Stimulated activated CD8-positive, alpha-beta memory T cell treated with anti-CD3 and anti-CD28 coated beads, Interleukin-15, amount 100 ng/mL, for 48 hours (primary cell): ENCODE data around the gene ZC3H6.
A peak's percentile ranks its signal among the peaks of the same experiment; 100 is the strongest.

Experiments
- DNase-seq, 2 donors: peaks; one replicate each; pipeline ENCODE4 v3.0.0-alpha.2; 2020; ENCODE audit warnings: low read depth in 2 of 2

Gene ZC3H6, protein sequence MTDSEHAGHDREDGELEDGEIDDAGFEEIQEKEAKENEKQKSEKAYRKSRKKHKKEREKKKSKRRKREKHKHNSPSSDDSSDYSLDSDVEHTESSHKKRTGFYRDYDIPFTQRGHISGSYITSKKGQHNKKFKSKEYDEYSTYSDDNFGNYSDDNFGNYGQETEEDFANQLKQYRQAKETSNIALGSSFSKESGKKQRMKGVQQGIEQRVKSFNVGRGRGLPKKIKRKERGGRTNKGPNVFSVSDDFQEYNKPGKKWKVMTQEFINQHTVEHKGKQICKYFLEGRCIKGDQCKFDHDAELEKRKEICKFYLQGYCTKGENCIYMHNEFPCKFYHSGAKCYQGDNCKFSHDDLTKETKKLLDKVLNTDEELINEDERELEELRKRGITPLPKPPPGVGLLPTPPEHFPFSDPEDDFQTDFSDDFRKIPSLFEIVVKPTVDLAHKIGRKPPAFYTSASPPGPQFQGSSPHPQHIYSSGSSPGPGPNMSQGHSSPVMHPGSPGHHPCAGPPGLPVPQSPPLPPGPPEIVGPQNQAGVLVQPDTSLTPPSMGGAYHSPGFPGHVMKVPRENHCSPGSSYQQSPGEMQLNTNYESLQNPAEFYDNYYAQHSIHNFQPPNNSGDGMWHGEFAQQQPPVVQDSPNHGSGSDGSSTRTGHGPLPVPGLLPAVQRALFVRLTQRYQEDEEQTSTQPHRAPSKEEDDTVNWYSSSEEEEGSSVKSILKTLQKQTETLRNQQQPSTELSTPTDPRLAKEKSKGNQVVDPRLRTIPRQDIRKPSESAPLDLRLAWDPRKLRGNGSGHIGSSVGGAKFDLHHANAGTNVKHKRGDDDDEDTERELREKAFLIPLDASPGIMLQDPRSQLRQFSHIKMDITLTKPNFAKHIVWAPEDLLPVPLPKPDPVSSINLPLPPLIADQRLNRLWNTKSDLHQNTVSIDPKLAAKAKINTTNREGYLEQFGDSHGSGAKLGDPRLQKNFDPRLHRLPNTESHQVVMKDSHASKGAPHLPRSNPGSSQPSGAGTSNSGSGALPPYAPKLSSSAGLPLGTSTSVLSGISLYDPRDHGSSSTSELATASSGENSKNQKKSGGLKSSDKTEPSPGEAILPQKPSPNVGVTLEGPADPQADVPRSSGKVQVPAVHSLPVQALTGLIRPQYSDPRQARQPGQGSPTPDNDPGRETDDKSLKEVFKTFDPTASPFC

GRCh38 chr2:112275311-112275886 is at the start of gene ZC3H6:
ZC3H6 (plus strand) TSS chr2:112275597; CDS start chr2:112275995, 398 bp downstream.
- peak; percentile 99 for DNase-seq

GRCh38 chr2:112229348-112229747 is 46.0 kb upstream of the ZC3H6 start:
- no peak for DNase-seq

GRCh38 chr2:112230371-112230770 is 45.0 kb upstream of the ZC3H6 start:
- no peak for DNase-seq

- DNase-seq = no peak
Measured at GRCh38 chr2:112239862-112240261, 35.5 kb upstream of the ZC3H6 start.

DNA sequence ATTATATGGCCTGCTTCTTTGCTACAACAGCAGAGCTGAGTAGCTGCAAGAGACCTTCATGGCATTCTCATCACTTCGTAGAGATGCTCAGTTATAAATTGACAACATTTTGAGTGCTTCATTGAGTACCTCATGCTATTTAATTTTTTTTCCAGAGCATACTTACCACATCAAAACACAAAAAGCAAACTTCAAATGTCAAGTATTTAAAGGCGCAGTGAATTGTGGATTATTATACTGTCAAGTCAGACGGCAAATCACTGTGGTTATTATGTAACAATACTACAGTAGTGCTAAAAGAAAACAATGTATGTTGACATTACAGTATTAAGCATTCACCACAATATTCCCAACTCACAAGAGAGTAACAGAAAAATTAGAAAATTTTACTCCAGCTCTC is 33.0 kb upstream of the ZC3H6 start:
- no peak for DNase-seq

- no peak for DNase-seq
Measured at GRCh38 chr2:112243233-112243632, 32.2 kb upstream of the ZC3H6 start.

- no peak for DNase-seq
Measured at GRCh38 chr2:112244854-112245253, 30.5 kb upstream of the ZC3H6 start.

DNA sequence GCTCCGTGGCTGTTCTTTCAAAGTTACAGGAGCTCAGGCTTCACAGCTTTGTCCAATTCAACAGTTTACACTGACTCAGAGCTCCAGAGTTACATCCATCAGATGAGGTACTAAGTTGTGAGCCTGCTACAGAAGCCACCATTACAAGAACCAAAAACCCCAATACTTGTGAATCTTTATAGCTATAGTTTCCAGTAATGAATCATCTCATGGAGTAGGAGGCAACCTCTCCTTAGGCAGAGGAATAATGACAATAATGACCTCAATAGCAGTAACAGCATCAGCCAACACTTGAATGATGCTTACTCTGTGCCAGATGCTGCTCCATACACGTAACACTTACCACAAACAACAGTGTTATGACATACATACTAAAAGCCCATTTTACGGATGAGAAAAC is 24.1 kb upstream of the ZC3H6 start:
- DNase-seq = no peak

DNA sequence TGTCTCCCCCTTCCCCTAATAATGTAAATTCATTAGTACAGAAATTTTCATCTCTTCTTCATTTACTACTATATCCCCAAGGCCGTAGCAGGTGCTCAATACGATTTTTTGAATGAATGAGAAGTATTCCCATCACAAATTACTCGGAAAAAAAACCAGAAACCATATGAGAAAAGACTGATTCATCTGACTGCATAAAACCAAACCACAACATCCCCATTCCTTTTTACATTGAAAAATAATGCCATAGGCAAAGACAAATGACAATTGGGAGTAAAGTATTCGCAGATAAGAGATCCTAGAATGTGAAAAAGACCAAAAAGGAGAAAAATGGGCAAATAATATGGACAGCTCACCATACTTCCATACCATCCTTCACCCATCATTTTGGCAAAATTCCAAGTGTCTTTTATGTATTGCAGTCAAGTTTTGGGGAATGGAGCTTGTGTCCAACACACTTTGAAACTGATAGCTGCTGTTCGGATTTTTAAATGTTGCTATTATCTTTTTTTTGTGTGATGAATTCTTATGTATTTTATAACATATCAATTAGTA is 22.1 kb upstream of the ZC3H6 start:
- DNase-seq = no peak

DNA sequence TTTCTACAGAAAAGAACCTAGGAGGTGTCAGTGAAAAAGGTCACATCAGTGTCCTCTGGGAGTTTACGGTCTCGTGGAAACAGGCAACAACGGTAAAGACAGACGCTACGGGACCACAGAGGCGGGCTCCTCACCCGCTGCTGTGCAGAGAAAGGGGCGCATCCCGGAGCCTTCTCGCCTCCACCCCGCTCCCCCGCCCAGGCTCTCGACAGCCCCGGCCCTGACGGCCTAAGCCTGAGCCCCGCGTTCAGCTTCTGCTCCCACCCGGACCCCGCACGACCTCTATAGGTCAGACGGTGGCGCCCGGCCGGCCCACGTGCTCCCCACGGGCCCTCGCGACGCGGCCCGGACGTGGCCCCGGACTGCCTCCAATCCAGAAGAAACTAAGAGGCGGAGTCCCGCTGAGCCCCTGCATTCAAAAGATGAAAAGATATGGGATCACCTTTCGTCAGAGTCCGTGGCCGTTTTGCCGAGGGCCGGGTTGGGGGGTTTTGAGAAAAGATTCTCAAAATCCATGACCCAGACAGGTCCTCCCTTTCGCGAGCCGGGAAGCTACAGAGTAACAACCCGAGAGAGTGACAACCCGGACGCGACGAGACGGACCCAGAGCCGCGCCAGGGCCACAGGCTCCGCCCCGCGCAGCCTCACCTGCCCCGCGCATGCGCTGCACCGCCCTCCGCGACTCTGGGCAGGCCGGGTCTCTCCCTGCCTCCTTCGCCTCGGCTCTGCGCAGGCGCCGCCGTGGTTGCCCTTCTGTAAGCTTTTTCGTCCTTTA is 20.7 kb upstream of the ZC3H6 start, which contains the start of gene ZC3H8:
Gene ZC3H8 (minus strand): TSS at position 577 of the 775 bp plus-strand sequence. CDS start 61 bp downstream, at position 516.
- peak; percentile 95 to 96 for DNase-seq

GRCh38 chr2:112255875-112256274 is 19.5 kb upstream of the ZC3H6 start:
- no peak for DNase-seq

- no peak for DNase-seq
Measured at GRCh38 chr2:112256654-112257053, 18.7 kb upstream of the ZC3H6 start.

- no peak for DNase-seq
Measured at GRCh38 chr2:112257575-112257974, 17.8 kb upstream of the ZC3H6 start.

GRCh38 chr2:112259509-112260294 is 15.7 kb upstream of the ZC3H6 start:
- DNase-seq = peak; percentile 66 to 67

DNA sequence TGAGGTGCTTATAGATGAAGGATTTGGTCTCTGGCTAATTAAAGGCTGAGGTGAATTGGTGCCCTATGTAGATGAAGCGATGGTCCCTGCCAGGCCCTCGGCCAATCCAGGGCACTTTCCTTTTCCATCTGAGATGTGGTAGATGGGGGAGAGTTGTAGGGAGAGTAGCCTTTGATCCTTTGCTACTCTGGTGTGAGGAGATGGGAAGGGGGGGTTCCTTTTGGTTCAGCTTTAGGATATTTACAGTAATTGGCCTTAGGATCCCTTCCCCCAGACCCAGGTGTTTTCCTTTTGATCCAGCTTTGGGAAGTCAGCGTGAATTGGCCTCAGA is 15.1 kb upstream of the ZC3H6 start:
- no peak for DNase-seq

- DNase-seq = no peak
Measured at GRCh38 chr2:112262876-112263275, 12.5 kb upstream of the ZC3H6 start.

GRCh38 chr2:112268547-112268946 is 6.8 kb upstream of the ZC3H6 start:
- DNase-seq = no peak

DNA sequence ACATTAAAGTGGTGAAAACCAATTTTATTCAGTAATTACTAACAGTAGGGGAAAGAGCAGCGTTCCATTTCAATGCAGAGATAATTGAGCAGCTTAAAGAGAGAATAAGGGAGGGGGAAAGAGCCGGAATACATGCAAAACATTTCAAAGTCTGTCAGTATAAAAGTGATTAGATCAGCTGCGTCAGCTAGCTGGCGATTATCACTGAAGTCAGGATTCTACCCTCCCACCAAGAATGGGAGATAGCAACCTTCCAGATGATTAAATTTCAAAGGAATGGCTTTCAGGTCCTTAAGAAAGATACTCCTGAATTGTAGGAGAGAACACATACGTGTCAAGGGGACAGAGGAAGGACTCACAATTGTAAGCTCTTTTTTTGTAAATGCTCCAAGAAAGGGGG is 2.7 kb upstream of the ZC3H6 start:
- no peak for DNase-seq

GRCh38 chr2:112273349-112273748 is 2.0 kb upstream of the ZC3H6 start:
- DNase-seq = no peak
